ENCODE measurements around the gene SPDEF. TPM values are rescaled to one million over a fixed set of nuclear protein-coding genes. Genes with fewer than 3 reads are reported as not detected.

The SPDEF gene
- total RNA-seq, 1 donor from 2014 or later = not detected

DNA sequence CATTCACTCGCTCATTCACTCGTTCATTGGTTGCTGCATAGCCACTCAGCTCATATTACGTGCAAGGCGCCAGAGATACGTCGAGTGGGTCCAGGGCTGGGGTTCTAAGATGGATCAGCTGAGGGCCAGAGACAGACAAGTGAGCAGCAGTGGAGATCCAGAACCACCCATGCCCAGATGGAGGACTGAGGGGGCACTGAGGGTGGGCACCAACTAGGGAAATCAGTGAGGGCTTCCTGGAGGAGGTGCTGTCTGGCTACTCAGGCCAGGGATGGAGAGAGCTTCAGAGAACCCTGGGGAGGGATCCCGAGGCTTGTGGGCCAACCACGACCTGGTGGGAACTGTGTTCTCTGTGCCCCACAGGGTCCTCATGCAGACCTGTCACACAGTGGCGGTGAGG lies 364 bp upstream of the SPDEF start:
- DNase-seq = no peak
- Mint-ChIP-seq H3K9me3 (ENCODE audit: unreplicated experiment) (peaks cover 8% of the 10 kb centered on the region), H3K27ac (ENCODE audit: unreplicated experiment) (no peak overlapping the region), H3K36me3 (ENCODE audit: unreplicated experiment) (no peaks in the 10 kb centered on the region), H3K4me1 (ENCODE audit: low read depth, unreplicated experiment) (peaks cover 16% of the 10 kb centered on the region), H3K4me3 (ENCODE audit: unreplicated experiment) (no peak overlapping the region), H3K27me3 (ENCODE audit: unreplicated experiment) (peaks cover 21% of the 10 kb centered on the region)
- TF ChIP-seq, protein P1, sequence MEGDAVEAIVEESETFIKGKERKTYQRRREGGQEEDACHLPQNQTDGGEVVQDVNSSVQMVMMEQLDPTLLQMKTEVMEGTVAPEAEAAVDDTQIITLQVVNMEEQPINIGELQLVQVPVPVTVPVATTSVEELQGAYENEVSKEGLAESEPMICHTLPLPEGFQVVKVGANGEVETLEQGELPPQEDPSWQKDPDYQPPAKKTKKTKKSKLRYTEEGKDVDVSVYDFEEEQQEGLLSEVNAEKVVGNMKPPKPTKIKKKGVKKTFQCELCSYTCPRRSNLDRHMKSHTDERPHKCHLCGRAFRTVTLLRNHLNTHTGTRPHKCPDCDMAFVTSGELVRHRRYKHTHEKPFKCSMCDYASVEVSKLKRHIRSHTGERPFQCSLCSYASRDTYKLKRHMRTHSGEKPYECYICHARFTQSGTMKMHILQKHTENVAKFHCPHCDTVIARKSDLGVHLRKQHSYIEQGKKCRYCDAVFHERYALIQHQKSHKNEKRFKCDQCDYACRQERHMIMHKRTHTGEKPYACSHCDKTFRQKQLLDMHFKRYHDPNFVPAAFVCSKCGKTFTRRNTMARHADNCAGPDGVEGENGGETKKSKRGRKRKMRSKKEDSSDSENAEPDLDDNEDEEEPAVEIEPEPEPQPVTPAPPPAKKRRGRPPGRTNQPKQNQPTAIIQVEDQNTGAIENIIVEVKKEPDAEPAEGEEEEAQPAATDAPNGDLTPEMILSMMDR (IDR thresholded peaks at IDR 0.05; ENCODE audit: partially characterized antibody, unreplicated experiment) = no peak

DNA sequence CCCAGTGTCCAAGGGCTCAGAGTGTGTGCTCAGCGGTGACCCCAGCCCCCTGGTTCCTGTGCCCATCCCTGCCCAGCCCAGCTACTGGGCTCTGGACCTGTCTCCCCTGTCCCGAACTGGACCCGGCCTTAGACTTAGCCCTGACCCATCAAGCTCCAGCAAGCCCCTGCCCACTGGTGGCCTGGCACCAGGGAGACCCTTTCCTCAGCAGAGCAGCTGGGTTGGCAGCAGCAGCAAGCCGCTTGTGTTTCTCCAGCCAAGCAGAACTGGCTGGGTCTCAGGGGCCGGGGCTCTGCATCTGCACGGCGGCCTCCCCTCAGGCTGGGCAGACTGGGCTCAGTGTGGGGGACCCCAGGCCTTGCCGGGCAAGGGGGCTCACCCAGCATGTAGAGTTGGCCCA lies 801 bp downstream of the SPDEF start:
- DNase-seq = no peak
- H3K27ac Mint-ChIP-seq (ENCODE audit: unreplicated experiment) = no peak overlapping the region
- H3K36me3 Mint-ChIP-seq (ENCODE audit: unreplicated experiment) = no peaks in the 10 kb centered on the region
- TF ChIP-seq, protein P1 (IDR thresholded peaks at IDR 0.05; ENCODE audit: partially characterized antibody, unreplicated experiment) = no peak
- H3K27me3 Mint-ChIP-seq (ENCODE audit: unreplicated experiment) = peaks cover 21% of the 10 kb centered on the region
- peaks cover 12% of the 10 kb centered on the region for H3K4me1 Mint-ChIP-seq (ENCODE audit: low read depth, unreplicated experiment)
- H3K9me3 Mint-ChIP-seq (ENCODE audit: unreplicated experiment) = peaks cover 8% of the 10 kb centered on the region
- no peak overlapping the region for H3K4me3 Mint-ChIP-seq (ENCODE audit: unreplicated experiment)

DNA sequence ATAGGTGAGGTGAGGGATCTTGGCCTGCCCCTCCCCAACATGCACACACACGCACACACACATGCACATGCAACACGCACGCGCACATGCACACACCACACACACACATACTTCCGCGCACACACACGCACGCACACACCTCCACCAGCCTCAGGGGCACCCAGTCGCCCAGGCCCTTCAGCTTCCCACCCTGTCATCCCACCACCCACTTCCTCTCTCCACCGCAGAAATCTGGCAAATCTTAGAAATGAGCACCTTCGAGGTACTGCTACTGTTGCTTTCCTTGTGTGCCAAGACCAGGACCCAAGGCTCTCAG lies 1.2 kb downstream of the SPDEF start:
- H3K4me1 Mint-ChIP-seq (ENCODE audit: low read depth, unreplicated experiment) = peaks cover 10% of the 10 kb centered on the region
- H3K4me3 Mint-ChIP-seq (ENCODE audit: unreplicated experiment) = no peak overlapping the region
- no peak for DNase-seq
- H3K36me3 Mint-ChIP-seq (ENCODE audit: unreplicated experiment) = no peaks in the 10 kb centered on the region
- no peak overlapping the region for H3K27ac Mint-ChIP-seq (ENCODE audit: unreplicated experiment)
- peaks cover 8% of the 10 kb centered on the region for H3K9me3 Mint-ChIP-seq (ENCODE audit: unreplicated experiment)
- peaks cover 21% of the 10 kb centered on the region for H3K27me3 Mint-ChIP-seq (ENCODE audit: unreplicated experiment)
- TF ChIP-seq, protein P1 (IDR thresholded peaks at IDR 0.05; ENCODE audit: partially characterized antibody, unreplicated experiment) = no peak

DNA sequence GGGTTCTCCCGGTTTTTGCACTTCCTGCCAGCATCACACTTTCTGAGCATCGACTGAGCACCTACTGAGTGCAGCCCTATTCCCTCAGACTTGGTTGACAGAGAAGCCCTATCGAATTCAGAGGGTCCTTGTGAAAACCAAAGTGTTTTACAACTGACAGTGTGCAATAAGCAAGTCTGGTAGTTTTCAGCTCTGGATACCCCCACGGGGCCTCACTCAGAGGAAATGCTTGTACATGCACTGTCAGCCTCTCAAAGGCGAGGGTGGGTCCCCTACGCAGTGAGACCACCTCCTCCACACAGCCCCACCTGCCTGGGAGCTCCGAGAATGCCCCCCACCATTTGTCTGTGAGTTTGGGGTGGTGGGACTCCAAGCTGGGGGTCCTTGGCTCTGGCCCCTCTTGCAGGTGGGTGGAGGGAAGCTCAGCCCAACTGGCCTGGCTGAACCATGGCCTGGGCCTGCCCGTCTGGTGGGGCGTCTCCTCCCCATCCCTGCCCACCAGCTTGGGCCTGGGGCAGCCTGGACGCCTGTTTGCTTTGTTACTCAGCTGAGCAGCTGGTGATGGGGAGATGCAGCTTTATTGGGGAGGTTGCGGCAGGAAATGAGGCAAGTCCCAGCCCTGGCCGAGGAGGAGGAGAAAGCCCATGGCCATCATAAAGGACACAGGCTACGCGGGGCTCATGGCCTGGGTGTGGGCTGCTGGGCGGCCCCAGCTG lies 1.7 kb downstream of the SPDEF start:
- no peak overlapping the region for H3K27ac Mint-ChIP-seq (ENCODE audit: unreplicated experiment)

DNA sequence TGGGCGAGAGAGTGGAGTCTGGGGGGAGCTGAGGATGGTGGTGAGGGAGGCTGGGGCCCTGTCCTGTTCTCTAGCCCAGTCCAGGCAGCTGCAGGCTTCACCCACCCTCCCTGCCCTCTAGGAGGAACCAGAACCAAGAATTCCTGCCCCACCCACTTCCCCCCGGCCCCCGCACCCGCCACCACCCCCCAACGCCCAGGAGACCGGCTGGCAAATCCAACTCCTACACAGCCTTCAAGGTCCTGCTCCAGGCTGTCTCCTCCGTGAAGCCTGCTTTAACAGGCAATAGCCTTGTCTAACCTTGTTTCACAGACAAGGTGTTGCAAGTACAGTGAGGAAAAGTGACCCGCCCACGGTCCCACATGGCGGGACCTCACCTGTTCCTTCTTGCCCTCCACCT lies 2.4 kb downstream of the SPDEF start:
- TF ChIP-seq, protein P1 (IDR thresholded peaks at IDR 0.05; ENCODE audit: partially characterized antibody, unreplicated experiment) = no peak
- DNase-seq = no peak
- Mint-ChIP-seq H3K9me3 (ENCODE audit: unreplicated experiment) (peaks cover 6% of the 10 kb centered on the region), H3K4me3 (ENCODE audit: unreplicated experiment) (no peak overlapping the region), H3K4me1 (ENCODE audit: low read depth, unreplicated experiment) (peaks cover 9% of the 10 kb centered on the region), H3K27me3 (ENCODE audit: unreplicated experiment) (peaks cover 17% of the 10 kb centered on the region), H3K27ac (ENCODE audit: unreplicated experiment) (no peak overlapping the region), H3K36me3 (ENCODE audit: unreplicated experiment) (no peaks in the 10 kb centered on the region)

More for the DNA sequence above, 1.7 kb downstream of the SPDEF start:
- Mint-ChIP-seq H3K36me3 (ENCODE audit: unreplicated experiment) (no peaks in the 10 kb centered on the region), H3K4me3 (ENCODE audit: unreplicated experiment) (no peak overlapping the region), H3K4me1 (ENCODE audit: low read depth, unreplicated experiment) (peaks cover 9% of the 10 kb centered on the region), H3K27me3 (ENCODE audit: unreplicated experiment) (peaks cover 17% of the 10 kb centered on the region), H3K9me3 (ENCODE audit: unreplicated experiment) (peaks cover 6% of the 10 kb centered on the region)
- TF ChIP-seq, protein P1 (IDR thresholded peaks at IDR 0.05; ENCODE audit: partially characterized antibody, unreplicated experiment) = no peak
- no peak for DNase-seq
